Activated naive CD4-positive, alpha-beta T cell treated with anti-CD3 and anti-CD28 coated beads, Interleukin-2, amount 50 U/mL, for 72 hours (primary cell): ENCODE results near the gene PUSL1. TPM values are rescaled to one million over a fixed set of nuclear protein-coding genes. Genes with fewer than 3 reads are reported as not detected.

Experiments used
- ATAC-seq, 2 donors: fragments of 150-1000 bp; cut with Tn5 transposase; 2 replicates each; pipeline ENCODE4 v1.10.0; 2021; ENCODE audit warnings: mild to moderate bottlenecking in 2 of 2, moderate library complexity in 2 of 2
- DNase-seq, 2 donors: peaks; one replicate each; pipeline ENCODE4 v3.0.0; 2021 to 2022; ENCODE audit warnings: low spot score in 2 of 2
- H3K27ac Mint-ChIP-seq, 2 donors: one replicate each; pipeline ENCODE4 v1.8.0; 2022; ENCODE audit warnings: mild to moderate bottlenecking in 2 of 2, mixed read lengths in 2 of 2
- H3K36me3 Mint-ChIP-seq, 2 donors: one replicate each; pipeline ENCODE4 v1.8.0; 2022; ENCODE audit warnings: mixed read lengths in 2 of 2
- H3K9me3 Mint-ChIP-seq, 2 donors: one replicate each; pipeline ENCODE4 v1.8.0; 2022; ENCODE audit warnings: mixed read lengths in 2 of 2
- total RNA-seq, 2 donors: library from RNA; stranded (reverse); gene quantifications; one replicate each; pipeline ENCODE4 v1.2.3, GENCODE V29; 2022

Gene PUSL1
- total RNA-seq, 2 donors from 2014 or later, result 15.1 to 39.5 TPM

DNA sequence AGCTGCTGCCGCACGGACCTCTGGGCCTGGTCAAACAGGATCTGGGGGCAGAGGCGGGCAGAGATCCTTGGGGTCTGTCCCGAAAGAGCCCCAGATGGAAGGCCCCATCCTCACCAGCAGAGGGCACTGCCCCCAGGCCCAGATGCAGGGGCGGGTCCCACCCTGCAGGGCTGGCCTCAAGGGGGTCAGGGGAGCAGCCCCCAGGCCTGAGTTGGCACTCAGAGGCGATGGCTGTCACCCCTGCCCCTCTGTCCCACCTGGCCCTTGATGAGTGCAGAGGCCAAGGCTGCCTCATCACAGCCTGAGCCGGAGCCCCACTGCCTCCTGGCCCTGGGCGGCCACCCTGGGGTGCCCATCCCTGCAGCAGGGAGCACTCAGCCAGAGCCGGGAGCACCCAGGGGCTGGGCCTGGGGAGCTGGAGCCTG lies 6.4 kb upstream of the PUSL1 start:
- Mint-ChIP-seq H3K27ac (no peak overlapping the region), H3K9me3 (no peaks in the 10 kb centered on the region), H3K36me3 (peaks cover 0 to 6% of the 10 kb centered on the region in 2 donors)
- DNase-seq (no peak), ATAC-seq (no peak)

DNA sequence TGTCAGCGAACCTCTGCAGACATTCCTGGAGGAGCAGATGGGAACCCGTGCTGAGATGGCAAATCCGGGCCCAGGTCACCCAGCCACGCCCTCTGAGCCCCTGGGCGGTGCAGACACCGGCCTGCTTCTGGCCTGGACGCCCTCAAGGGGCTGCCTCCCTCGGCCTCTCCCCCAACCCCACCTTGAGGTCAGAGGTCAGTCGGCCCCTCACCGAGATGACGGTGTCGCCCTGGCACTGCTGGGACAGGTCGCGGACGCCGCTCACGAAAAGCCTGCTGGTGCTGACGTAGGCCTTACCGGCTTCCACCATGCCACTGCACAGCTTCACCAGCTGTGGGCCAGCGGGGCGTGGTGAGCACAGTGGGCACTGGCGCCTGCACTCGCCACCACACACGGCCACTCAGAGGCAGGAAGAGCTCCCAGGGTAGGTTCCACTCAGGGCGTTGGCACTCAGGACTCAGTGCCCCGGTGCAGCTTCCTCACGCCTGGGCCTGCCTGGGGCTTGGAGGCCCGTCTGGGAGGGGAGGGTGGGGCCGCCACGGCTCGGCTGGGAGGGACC lies 5.4 kb upstream of the PUSL1 start:
- ATAC-seq, result no peak
- H3K9me3 Mint-ChIP-seq, result no peaks in the 10 kb centered on the region
- no peak for DNase-seq
- H3K27ac Mint-ChIP-seq, result no peak overlapping the region
- peaks cover 0 to 7% of the 10 kb centered on the region in 2 donors for H3K36me3 Mint-ChIP-seq

DNA sequence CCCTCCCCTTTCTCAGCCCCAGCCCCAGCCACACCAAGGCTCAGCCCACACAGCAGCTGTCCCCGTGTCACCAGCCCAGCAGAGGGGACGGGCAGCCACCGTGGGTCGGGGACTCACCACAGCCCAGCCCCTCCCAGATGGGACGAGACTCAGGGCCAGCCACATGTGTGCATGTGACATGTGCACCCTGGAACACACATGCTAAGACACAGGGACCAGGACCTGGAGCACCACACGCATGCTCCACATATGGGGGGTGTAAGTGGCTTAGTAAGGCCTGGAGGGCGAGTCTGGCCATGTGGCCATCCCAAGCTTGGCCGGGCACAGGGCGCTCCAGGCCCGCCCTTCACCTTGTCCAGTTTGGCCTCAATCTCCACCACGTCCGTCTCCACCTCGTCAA lies 4.7 kb upstream of the PUSL1 start:
- Mint-ChIP-seq H3K9me3 (no peaks in the 10 kb centered on the region), H3K36me3 (peaks cover 0 to 7% of the 10 kb centered on the region in 2 donors), H3K27ac (no peak overlapping the region)
- no peak for ATAC-seq
- DNase-seq, result no peak

DNA sequence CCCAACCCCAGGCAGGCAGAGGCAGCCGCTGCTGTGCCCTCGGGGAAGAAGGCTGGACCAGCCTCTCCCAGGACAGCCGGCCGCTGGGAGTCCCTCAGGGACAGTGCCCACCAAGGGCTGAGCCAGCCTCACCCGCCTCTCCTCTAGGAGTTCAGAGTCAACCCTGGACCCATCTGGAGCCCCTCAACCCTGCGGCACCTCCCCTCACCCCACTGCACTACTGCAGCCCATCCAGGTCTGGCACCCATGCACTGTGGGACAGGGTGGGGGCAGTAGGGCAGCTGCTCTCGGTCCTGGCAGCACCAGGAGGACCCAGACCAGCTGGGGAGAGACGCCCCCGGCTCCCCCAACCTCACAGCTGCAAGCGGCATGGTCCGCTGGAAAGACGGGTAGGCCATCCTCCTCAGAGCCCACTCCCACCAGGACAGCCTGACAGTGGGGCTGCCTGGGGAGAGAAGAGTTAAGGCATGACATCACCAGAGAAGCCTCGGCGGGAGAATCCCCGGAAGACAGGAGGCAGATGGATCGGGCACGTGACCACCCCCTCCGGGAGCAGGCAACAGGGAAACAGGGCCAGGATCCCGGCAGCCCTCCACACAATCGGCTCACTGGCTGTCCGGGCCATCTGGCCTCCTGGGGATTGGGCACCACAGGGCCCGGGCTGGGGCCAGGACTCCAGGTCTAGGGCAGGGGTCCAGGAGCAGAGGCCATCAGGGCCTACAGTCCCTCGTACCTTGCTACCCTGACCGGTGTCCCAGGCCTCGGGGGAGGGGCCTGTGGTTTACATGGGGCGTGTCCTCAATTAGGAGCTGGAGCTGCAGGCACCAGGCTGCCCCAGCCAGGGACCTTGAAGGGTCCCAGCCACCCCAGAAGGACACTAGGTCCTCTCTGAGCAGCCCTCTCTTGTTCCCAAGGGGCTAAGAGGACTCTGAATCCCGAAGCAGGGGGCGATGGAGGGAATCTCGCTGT lies 3.8 kb upstream of the PUSL1 start:
- H3K27ac Mint-ChIP-seq, result no peak overlapping the region
- no peaks in the 10 kb centered on the region for H3K9me3 Mint-ChIP-seq
- H3K36me3 Mint-ChIP-seq, result peaks cover 0 to 7% of the 10 kb centered on the region in 2 donors
- DNase-seq (no peak), ATAC-seq (no peak)

DNA sequence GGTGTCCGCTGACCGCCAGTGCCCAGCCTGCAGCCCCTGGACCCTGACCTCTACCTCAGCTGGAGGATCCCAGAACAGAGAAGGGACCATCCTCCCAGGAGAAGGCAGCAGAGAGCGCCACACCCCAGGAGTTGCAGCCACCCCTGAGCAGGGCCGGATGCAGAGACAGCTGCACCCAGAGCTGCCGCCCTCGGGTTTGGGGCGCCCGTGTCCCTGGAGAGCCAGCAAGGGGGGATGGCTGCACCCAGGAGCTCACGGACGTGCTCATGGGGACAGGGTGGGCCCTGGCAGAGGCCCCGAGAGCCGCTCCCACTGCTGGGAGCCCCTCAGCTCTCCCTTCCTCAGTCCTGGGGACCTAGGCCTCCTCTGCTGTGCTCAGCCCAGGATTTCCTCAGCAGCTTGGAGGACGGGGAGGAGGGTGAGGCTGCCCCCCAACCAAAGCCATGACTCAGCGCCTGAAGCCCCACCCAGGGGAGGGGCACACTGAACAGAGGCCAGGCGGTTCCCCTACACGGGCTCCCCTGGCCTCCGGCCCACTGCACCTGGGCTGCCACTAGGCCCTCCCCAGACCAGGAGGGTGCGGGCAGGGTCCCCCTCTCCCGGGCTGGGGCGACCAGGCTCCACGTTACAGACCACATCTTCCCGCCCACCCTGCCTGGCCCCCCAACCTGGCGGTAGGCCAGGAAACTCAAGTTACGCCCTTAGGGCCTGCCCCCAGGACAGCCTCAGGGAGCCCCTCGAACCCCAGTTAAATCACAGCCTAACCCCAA lies 2.9 kb upstream of the PUSL1 start:
- DNase-seq, result peak in 1 of 2 donors; percentile 63
- peak in 1 of 2 donors; percentile 25 for ATAC-seq
- Mint-ChIP-seq H3K9me3 (no peaks in the 10 kb centered on the region), H3K27ac (peak overlapping the region in 1 of 2 donors; percentile 51), H3K36me3 (peaks cover 0 to 7% of the 10 kb centered on the region in 2 donors)

DNA sequence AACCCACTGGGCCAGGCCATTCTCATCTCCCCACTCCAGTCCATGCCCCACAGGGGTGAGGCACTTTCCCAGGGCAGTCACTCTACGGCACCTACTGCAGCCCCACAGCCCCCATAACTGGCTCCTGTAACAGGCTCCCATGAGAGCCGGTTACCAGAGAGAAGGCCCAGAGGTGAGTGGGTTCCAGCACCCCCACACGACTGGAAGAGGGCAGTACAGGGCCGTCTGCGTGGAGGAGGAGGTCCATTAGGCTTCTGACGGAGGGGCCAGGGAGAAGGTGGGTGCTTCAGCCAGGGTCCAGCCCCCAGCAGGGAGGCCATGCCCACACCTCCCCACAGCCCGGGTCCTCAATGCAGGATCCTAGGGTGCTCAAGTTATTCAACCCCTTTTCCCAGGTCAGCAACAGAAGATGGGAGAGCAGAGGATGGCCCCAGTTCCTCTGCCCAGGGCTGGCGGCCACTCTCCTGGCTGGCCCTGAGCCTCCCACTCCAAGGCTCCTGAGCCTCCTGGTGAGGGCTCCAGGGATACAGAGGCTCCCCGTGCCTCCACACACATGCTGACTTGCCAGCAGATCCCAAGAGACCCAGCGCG lies 2.2 kb upstream of the PUSL1 start:
- ATAC-seq, result no peak
- Mint-ChIP-seq H3K27ac (peak overlapping the region; percentile 51 to 86), H3K9me3 (no peaks in the 10 kb centered on the region), H3K36me3 (peaks cover 0 to 7% of the 10 kb centered on the region in 2 donors)
- DNase-seq, result no peak

DNA sequence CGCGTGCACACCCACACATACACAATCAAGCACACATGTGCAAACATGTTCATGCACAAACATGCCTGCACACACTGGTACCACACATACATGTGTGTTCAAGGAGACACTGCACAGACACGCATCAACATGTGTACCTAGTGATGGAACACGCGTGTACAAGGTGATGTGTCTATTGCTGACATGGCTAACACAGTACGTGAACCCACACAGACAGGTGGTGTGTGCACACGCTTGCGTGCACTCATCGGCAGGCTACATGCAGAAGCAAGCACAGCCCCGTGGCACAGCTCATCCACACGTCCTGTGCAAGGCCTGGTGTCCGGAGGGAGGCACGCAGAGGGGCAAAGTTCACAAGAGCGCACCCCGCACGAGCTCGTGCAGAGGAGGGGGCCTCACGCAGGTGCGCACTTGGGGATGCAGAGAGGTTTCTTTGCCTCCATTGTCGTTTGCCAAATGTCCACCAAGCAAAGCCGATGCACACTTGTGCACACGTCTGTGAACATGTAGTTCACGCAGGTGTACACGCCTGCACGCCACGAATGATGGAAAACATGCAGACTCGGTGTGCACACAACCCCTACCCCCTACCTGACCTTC lies 1.6 kb upstream of the PUSL1 start:
- peak overlapping the region; percentile 51 to 86 for H3K27ac Mint-ChIP-seq
- no peaks in the 10 kb centered on the region for H3K9me3 Mint-ChIP-seq
- DNase-seq (no peak), ATAC-seq (no peak)
- peaks cover 0 to 7% of the 10 kb centered on the region in 2 donors for H3K36me3 Mint-ChIP-seq

DNA sequence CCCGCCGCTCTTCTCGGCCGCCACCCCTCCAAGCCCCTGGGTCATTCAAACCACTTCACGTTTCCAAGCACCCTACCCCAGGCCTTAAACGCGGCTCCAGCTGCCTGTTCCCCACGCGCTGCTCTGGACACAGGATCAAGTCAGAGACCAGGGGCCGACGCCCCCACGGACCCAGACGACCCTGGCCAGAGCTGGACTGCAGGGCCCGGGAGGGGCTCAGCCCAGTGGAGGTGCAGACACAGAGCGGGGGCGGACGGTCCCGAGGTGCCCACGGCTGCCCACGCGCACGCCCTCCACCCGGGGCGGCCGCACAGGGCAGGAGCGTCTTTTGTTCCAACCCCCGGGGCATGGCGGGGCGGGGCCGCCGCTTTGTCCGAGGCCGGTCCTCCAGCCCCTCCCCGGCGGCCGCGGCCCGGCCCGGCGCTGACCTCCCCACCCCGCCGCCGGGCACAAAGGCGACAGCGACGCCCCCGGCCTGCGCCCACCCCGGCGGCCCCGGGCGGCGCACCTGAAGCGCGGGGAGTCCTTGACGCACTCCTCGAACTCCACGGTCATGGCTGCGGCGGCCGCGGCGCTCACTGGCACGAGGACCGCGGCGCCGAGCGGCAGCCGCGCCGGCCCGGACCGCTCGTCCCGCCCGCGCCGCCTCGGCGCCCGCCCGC lies 1.0 kb upstream of the PUSL1 start:
- DNase-seq, result no peak
- ATAC-seq, result peak in 1 of 2 donors; percentile 3
- H3K36me3 Mint-ChIP-seq, result peaks cover 0 to 7% of the 10 kb centered on the region in 2 donors
- H3K9me3 Mint-ChIP-seq, result no peaks in the 10 kb centered on the region
- H3K27ac Mint-ChIP-seq, result peak overlapping the region; percentile 51 to 65

DNA sequence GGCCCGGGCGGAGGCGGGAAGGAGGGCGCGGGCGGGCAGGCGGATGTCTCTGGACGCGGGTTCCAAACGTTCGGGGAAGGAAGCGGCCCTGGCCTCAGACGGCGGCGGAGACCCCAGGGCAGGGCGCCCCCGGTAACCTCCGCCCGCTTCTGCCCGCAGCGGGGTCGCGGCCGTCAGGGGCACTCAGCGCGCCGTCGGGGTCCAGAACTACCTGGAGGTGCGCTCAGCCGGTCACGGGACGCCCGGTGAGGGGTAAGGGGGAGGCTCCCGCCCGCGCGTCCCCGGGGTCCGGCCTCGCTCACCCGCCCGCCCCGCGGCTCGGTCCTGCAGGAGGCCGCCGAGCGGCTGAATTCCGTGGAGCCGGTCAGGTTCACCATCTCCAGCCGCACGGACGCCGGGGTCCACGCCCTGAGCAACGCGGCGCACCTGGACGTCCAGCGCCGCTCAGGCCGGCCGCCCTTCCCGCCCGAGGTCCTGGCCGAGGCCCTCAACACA lies 406 bp downstream of the PUSL1 start:
- DNase-seq, result no peak

DNA sequence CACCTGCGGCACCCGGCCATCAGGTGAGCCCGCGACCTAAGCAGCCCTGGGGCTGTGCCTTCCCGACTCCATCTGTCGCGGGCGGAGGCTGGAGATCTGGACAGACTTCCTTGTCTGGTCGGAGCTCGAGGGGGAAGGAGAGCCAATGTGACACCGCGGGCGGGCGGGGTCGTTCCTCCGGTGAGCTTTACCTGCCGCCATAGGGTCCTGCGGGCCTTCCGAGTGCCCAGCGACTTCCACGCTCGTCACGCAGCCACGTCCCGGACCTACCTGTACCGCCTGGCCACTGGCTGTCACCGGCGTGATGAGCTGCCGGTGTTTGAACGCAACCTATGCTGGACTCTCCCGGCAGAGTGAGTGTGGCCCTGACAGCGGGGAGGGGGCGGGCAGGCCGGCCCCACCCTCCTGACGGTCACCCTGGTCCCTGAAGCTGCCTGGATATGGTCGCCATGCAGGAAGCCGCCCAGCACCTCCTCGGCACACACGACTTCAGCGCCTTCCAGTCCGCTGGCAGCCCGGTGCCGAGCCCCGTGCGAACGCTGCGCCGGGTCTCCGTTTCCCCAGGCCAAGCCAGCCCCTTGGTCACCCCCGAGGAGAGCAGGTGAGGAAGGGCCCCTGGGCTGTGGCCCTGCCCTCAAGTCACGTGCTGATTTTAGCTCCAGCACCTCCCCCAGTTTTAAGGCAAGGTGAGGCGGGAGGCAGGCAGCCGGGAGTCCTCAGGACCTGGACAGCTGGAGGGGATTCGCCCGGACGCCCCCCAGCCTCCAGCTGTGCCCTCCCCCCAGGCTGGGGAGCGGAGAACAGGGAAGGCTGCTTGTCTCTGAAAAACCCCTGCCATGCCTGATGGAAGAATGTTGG lies 1.1 kb downstream of the PUSL1 start:
- peaks cover 0 to 7% of the 10 kb centered on the region in 2 donors for H3K36me3 Mint-ChIP-seq
- ATAC-seq (no peak), DNase-seq (no peak)
- H3K27ac Mint-ChIP-seq, result peak overlapping the region; percentile 36 to 63
- H3K9me3 Mint-ChIP-seq, result no peaks in the 10 kb centered on the region

More for the DNA sequence above, 406 bp downstream of the PUSL1 start:
- peaks cover 0 to 7% of the 10 kb centered on the region in 2 donors for H3K36me3 Mint-ChIP-seq
- ATAC-seq, result peak in 1 of 2 donors; percentile 1
- H3K9me3 Mint-ChIP-seq, result no peaks in the 10 kb centered on the region
- H3K27ac Mint-ChIP-seq, result peak overlapping the region; percentile 63 to 87

DNA sequence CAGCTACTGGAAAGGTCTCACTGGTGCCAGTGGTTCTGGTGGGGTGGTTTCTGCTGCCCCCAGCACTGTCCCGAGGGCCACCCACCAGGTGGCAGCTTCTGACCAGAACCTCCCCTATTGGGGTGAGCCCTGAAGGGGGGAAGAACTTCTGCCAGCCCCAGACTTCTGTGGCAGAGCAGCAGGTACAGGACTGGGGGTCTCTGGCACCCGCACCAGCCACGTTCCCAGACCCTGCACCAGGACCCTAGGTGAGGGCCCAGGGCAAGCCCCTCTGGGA lies 1.6 kb downstream of the PUSL1 start:
- no peak for ATAC-seq
- Mint-ChIP-seq H3K27ac (peak overlapping the region in 1 of 2 donors; percentile 63), H3K36me3 (peaks cover 0 to 7% of the 10 kb centered on the region in 2 donors), H3K9me3 (no peaks in the 10 kb centered on the region)
- no peak for DNase-seq

DNA sequence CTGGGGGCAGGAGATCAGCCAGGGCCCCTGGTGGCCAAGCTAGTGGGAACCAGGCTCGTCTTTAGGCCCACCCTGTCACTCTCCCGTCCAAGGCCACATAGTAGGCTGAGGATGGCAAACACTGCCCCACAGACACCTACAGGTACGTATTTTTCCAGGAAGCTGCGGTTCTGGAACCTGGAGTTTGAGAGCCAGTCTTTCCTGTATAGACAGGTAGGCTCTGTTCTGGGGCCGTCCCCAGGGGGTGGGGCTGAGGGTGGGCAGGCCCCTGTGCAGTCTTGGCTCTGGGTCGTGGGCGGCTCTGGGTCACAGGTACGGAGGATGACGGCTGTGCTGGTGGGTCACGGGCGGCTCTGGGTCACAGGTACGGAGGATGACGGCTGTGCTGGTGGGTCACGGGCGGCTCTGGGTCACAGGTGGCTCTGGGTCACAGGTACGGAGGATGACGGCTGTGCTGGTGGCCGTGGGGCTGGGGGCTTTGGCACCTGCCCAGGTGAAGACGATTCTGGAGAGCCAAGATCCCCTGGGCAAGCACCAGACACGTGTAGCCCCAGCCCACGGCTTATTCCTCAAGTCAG lies 2.2 kb downstream of the PUSL1 start:
- Mint-ChIP-seq H3K9me3 (no peaks in the 10 kb centered on the region), H3K36me3 (peaks cover 0 to 7% of the 10 kb centered on the region in 2 donors), H3K27ac (peak overlapping the region in 1 of 2 donors; percentile 27)
- no peak for DNase-seq
- ATAC-seq, result no peak

DNA sequence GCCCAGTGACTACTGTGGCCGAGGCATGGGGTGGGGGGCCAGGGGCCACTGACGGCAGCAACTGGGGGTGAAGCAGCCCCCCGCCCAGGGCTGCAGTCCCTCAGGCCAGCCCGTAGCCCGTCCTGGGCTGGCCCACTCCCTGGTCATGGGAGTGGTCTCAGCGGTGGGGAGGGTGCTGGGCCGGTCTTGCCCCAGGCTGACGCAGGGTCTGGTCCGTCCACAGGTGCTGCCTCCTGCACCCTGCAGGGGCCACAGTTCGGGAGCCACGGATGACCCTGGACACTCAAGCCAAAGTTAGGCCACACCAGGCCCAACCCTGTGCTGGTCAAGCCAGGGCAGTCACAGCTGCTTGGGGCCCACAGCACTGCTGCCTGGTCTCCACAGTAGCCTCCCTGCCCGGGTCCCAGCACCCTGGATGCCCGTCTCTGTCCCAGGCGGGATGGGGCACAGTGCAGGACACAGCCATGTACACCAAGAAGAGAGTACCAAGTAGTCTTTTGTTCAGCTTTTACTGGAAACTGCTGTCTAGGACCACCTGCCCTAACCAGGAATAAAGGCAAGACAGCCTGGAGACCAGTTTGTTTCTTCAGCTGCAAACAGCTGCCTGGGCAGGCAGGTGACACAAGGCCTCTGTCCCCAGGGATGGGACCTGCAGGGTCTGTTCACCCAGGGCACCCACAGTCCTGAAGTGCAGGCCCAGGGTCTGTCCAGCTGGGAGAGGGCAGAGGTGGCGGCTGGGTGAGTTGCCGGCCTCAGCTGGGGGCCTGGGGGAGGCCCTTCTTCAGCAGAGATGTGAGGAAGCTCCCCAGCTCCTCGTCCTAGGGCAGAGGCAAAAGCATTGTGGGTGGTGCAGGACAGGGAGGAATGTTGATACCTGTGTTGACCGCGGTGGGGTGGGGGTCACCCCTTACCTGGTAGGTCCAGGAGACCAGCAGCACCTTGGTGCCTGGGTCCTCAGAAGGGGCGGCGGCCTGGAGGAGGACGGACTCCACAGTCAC lies 3.0 kb downstream of the PUSL1 start:
- no peak for DNase-seq
- ATAC-seq, result no peak
- H3K36me3 Mint-ChIP-seq, result peaks cover 0 to 7% of the 10 kb centered on the region in 2 donors
- H3K9me3 Mint-ChIP-seq, result no peaks in the 10 kb centered on the region
- peak overlapping the region in 1 of 2 donors; percentile 27 for H3K27ac Mint-ChIP-seq
